ENCODE measurements around the gene SMYD3.

The SMYD3 gene

DNA sequence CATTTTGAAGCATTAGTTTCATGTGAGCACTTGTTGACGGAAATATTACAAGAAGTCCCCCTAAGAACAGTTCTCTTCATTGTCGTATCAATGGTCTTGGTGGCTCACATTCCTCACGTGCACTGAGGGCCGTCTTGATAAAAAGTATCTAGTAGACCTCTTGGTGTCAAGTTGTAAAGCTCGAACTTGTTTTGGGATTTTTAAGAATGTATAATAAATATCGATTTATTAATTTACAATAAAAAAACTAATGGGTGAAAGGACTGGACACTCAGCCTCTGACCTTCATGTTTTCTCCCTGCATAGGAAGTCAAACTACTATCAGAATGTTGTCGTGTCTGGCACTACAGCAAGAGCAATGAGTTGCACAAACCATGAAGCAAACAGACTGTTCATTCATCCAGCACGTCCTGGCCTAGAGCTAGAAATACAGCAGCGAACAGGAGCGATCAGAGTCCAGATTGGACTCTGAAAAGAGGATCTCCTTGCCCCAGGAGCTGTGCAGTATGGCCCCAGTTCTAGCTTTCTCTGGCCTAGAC lies 319.2 kb downstream of the SMYD3 start:
- Mint-ChIP-seq H3K4me3 (no peak overlapping the region), H3K36me3 (ENCODE audit: low read depth) (no peaks in the 10 kb centered on the region), H3K4me1 (ENCODE audit: low read depth) (no peaks in the 10 kb centered on the region), H3K27me3 (no peaks in the 10 kb centered on the region), H3K27ac (no peak overlapping the region), H3K9me3 (no peaks in the 10 kb centered on the region)
- intact Hi-C loops (cut with micrococcal nuclease) = no loop called here

DNA sequence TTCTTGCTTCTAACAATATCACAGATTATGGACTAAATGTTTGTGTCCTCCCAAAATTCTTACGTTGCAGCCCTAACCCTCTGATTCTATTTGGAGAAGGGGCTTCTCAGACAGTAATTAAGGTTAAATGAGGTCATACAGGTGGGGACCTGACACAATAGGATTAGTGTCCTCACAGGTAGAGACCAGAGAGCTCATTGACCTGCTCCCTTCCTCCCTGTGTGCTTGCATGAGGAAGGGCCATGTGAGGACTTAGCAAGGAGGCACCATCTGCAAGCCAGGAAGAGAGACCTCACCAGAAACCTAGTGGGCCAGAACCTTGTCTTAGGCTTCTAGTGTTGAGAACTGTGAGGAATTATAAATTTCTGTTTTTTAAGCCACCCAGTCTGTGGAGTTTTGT lies 322.6 kb downstream of the SMYD3 start:
- no peaks in the 10 kb centered on the region for H3K9me3 Mint-ChIP-seq
- intact Hi-C loops (cut with micrococcal nuclease) = no loop called here
- H3K4me1 Mint-ChIP-seq (ENCODE audit: low read depth) = peaks cover 9% of the 10 kb centered on the region
- H3K4me3 Mint-ChIP-seq = no peak overlapping the region
- H3K27ac Mint-ChIP-seq = no peak overlapping the region
- H3K36me3 Mint-ChIP-seq (ENCODE audit: low read depth) = no peaks in the 10 kb centered on the region
- H3K27me3 Mint-ChIP-seq = no peaks in the 10 kb centered on the region

DNA sequence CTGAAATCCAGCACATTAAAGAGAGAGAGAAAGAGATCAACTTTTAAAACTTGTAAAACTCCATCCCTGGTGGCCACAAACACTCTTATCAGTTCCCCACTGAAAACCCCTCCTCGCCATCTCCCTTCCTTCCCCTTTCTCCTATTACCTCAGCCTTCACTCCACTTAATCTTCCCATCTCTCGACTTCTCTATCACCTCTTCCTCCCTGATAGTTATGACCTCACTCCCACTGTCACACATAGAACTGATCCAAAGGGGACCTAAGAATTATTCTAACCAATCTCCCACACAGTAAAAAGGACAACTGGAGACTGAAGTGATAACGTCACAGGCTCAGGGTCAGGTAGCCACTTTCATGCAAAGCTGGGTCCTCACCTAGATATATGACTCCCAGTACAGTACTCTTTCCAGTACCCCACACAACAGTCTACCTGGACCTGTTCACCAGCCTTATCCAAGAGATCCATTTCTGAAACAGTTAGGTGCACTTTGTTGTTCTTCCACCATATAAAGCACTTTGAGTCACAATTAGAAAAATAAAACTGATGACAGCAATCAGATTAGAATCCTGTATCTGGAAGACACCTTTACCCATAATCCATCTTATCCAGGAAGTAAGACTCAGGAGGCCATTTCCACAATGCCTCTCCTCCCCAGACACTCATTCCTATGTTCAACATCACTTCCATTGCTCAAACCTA lies 324.8 kb downstream of the SMYD3 start:
- H3K4me1 Mint-ChIP-seq (ENCODE audit: low read depth) = peaks cover 19% of the 10 kb centered on the region
- no peaks in the 10 kb centered on the region for H3K9me3 Mint-ChIP-seq
- no peak overlapping the region for H3K4me3 Mint-ChIP-seq
- no peak overlapping the region for H3K27ac Mint-ChIP-seq
- H3K27me3 Mint-ChIP-seq = no peaks in the 10 kb centered on the region
- no peaks in the 10 kb centered on the region for H3K36me3 Mint-ChIP-seq (ENCODE audit: low read depth)
- intact Hi-C loops (cut with micrococcal nuclease) = no loop called here

DNA sequence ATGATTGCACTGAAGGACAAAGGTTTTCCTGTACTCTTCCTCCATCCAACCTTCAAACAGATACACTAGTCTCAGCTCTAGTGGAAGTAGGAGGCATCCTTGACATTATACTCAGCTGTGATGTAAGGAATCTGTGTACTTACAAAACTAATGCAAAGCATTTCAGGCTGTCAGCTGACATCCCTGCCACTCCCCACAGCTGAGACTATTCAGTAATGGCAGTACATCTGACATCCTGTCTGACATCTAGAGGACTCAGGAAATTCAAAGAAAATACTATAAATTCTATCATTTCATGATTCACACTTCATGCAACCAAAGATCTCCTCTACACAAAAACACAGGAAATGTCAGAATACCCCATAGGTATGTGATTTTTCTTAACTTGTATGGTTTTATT lies 325.8 kb downstream of the SMYD3 start:
- intact Hi-C loops (cut with micrococcal nuclease) = no loop called here
- H3K36me3 Mint-ChIP-seq (ENCODE audit: low read depth) = no peaks in the 10 kb centered on the region
- H3K4me3 Mint-ChIP-seq = no peak overlapping the region
- H3K9me3 Mint-ChIP-seq = no peaks in the 10 kb centered on the region
- H3K27ac Mint-ChIP-seq = no peak overlapping the region
- H3K27me3 Mint-ChIP-seq = no peaks in the 10 kb centered on the region
- peaks cover 19% of the 10 kb centered on the region for H3K4me1 Mint-ChIP-seq (ENCODE audit: low read depth)

DNA sequence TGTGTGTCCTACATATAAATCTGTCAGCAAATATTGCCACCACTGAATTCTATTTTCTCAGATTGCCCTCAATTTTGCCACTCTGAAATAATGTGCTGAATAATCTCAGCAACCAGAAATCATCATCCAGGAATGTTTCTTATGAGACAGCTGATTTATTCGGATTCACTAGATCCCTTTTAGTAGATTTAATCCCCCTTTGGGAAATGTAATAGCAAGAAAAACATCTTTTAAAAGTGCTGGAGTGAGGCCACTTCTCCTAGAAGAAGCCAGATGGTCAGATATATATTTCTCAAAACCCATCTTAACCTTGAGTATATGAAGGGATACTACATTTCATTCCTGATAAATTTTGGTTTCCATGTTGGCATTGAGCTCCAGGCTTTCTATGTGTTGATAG lies 327.7 kb downstream of the SMYD3 start:
- Mint-ChIP-seq H3K9me3 (no peaks in the 10 kb centered on the region), H3K4me3 (no peak overlapping the region), H3K36me3 (ENCODE audit: low read depth) (no peaks in the 10 kb centered on the region), H3K27me3 (no peaks in the 10 kb centered on the region), H3K27ac (no peak overlapping the region), H3K4me1 (ENCODE audit: low read depth) (peaks cover 19% of the 10 kb centered on the region)
- intact Hi-C loops (cut with micrococcal nuclease) = no loop called here

DNA sequence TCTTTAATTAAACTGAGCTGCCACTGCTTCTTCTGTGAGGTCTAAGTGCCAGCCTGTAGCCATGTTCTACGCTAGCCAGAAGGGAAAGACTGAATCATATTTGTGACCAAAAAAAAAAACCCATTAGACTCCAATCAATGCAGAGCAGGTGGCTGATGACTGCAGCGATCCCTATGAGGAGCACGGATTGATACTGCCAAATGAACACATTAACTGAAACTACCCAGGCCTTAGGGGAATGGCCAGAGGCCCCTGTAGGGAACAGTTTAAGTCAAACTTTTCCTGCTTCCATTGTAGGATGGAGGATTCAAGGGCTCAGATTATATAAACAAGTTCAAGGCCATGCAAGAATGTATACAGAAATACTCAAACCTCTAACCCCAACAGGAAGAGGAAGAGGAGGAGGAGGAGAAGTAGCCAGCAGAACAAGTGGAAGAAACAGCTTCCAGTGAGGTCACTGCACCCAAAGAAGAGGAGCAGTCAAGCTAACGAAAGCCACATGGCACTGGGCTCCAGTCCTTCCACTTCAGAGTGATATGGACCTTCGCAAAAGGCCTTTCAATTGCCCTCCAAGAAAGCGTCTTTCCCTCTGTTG lies 328.3 kb downstream of the SMYD3 start:
- Mint-ChIP-seq H3K4me3 (no peak overlapping the region), H3K27me3 (no peaks in the 10 kb centered on the region), H3K4me1 (ENCODE audit: low read depth) (peaks cover 19% of the 10 kb centered on the region), H3K27ac (no peak overlapping the region), H3K36me3 (ENCODE audit: low read depth) (no peaks in the 10 kb centered on the region), H3K9me3 (no peaks in the 10 kb centered on the region)
- intact Hi-C loops (cut with micrococcal nuclease) = no loop called here

DNA sequence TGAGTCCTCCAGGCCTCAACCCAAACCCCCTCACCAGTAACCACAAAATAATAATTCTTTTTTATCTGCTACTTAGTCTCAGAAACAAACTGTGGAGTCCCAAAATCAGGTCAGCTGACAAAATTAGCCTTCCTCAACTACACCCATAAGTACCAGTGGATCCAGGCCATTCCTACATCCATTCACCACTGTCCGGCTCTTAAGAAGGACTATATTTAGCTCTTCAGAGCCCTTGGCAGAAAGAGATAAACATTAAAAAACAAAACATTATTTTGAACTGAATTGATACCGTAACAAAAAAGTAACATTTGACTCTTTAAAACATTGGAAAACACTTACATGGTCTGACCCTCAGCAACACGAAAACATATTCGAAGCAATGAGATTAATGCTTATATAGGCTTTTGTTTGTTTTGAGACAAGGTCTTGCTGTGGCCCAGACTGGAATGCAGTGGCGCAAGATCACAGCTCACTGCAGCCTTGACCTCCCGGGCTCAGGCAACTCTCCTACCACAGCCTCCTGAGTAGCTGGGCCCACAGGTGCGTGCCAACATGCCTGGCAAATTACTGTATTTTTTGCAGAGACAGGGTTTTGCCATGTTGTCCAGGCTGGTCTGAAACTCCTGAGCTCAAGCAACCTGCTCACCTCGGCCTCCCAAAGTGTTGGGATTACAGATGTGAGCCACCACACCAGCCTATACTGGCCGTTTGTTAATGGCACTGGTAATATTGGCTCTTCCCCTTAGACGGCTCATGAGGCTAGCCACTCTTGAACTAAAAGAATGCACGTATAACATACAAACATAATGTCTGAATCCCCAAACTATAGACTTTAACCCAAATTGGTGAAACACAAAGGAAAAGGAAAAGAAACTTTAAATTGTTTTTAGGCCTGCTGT lies 330.7 kb downstream of the SMYD3 start:
- Mint-ChIP-seq H3K36me3 (ENCODE audit: low read depth) (no peaks in the 10 kb centered on the region), H3K4me1 (ENCODE audit: low read depth) (peaks cover 9% of the 10 kb centered on the region), H3K27ac (no peak overlapping the region), H3K27me3 (no peaks in the 10 kb centered on the region), H3K9me3 (no peaks in the 10 kb centered on the region), H3K4me3 (no peak overlapping the region)
- intact Hi-C loops (cut with micrococcal nuclease) = no loop called here

DNA sequence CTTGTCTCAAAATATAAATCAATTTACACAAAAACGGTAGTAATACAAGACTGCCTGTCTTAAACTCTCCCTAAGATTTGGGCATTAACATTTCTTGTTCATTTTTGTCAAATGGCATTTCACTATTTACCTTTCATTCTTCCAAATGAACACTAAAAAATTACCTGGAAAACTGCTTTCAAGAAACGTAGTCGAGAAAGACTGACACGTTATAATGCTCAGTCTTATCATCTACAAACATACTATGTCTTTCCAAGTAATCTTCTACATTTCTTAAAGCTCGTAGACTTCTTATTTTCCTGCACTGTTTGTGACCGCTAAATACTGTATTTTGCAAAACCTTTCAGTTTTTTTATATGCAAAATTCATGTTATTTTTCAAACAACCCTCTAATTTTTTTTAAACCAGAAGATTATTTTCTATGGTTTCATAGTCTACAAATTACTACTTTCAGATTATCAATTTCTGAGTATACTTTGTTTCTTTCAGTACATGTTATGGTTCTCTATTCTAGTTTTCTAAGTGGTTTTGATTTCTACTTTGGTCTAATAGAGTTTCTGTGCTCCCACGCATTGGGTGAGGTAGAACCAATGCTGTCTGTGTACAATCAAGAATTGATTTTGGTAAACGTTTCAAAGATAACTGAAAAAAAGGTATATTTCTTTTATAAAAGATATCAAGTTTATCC lies 336.4 kb downstream of the SMYD3 start:
- Mint-ChIP-seq H3K4me1 (ENCODE audit: low read depth) (no peaks in the 10 kb centered on the region), H3K36me3 (ENCODE audit: low read depth) (no peaks in the 10 kb centered on the region), H3K27ac (no peak overlapping the region), H3K27me3 (no peaks in the 10 kb centered on the region), H3K9me3 (no peaks in the 10 kb centered on the region), H3K4me3 (no peak overlapping the region)
- intact Hi-C loops (cut with micrococcal nuclease) = no loop called here

DNA sequence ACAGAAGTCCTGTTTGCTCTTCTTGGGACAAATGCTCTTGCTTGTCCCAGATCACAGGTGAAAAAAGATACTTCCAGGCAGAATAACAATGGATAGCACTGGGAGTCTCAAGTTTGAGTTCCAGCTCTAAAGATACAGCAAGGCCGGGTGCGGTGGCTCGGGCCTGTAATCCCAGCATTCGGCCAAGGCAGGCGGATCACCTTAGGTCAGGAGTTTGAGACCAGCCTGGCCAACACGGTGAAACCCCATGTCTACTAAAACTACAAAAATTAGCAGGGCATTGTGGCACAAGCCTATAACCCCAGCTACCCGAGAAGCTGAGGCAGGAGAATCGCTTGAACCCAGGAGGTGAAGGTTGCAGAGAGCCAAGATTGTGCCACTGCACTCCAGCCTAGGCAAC lies 337.6 kb downstream of the SMYD3 start:
- Mint-ChIP-seq H3K27ac (no peak overlapping the region), H3K9me3 (no peaks in the 10 kb centered on the region), H3K4me3 (no peak overlapping the region), H3K27me3 (no peaks in the 10 kb centered on the region), H3K36me3 (ENCODE audit: low read depth) (no peaks in the 10 kb centered on the region), H3K4me1 (ENCODE audit: low read depth) (peaks cover 10% of the 10 kb centered on the region)
- intact Hi-C loops (cut with micrococcal nuclease) = no loop called here

DNA sequence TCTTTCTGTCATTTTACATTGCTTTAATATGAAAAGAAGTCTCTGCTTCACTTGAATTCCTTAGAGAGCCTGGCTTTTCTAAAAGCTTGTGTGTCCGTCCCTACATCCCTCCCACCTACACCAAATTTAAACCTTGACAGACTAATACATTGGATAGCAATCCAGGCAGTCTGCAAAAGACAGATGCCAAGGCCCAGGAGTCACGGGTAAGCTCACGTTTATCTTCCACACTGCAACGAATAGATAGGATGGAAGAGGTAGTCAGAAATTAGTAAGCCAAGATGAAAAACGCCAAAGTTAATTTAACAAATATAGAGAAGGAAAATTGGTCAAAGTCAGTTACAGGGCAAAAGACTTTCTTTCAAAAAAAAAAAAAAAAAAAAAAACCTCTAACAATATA lies 338.1 kb downstream of the SMYD3 start:
- Mint-ChIP-seq H3K4me3 (no peak overlapping the region), H3K36me3 (ENCODE audit: low read depth) (no peaks in the 10 kb centered on the region), H3K9me3 (no peaks in the 10 kb centered on the region), H3K4me1 (ENCODE audit: low read depth) (peaks cover 12% of the 10 kb centered on the region), H3K27ac (no peak overlapping the region), H3K27me3 (no peaks in the 10 kb centered on the region)
- intact Hi-C loops (cut with micrococcal nuclease) = no loop called here

DNA sequence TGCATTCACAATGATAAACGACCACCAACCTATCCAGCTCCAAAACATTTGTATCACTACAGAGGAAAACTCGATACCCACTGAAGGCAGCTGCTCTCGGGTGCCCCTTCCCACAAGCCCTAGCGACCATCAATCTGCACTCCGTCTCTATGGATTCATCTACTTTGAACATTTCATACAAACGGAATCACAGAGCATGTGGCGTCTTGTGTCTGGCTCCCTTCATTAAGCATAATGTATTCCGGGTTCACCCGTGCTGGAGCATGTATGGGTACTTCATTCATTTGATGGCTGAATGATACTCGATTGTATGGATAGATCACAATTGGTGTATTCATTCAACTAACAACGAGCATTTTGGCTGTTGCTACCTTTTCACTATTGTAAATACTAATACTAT lies 340.2 kb downstream of the SMYD3 start:
- Mint-ChIP-seq H3K27ac (no peak overlapping the region), H3K36me3 (ENCODE audit: low read depth) (no peaks in the 10 kb centered on the region), H3K27me3 (no peaks in the 10 kb centered on the region), H3K4me3 (no peak overlapping the region), H3K9me3 (no peaks in the 10 kb centered on the region), H3K4me1 (ENCODE audit: low read depth) (peaks cover 12% of the 10 kb centered on the region)
- intact Hi-C loops (cut with micrococcal nuclease) = no loop called here

DNA sequence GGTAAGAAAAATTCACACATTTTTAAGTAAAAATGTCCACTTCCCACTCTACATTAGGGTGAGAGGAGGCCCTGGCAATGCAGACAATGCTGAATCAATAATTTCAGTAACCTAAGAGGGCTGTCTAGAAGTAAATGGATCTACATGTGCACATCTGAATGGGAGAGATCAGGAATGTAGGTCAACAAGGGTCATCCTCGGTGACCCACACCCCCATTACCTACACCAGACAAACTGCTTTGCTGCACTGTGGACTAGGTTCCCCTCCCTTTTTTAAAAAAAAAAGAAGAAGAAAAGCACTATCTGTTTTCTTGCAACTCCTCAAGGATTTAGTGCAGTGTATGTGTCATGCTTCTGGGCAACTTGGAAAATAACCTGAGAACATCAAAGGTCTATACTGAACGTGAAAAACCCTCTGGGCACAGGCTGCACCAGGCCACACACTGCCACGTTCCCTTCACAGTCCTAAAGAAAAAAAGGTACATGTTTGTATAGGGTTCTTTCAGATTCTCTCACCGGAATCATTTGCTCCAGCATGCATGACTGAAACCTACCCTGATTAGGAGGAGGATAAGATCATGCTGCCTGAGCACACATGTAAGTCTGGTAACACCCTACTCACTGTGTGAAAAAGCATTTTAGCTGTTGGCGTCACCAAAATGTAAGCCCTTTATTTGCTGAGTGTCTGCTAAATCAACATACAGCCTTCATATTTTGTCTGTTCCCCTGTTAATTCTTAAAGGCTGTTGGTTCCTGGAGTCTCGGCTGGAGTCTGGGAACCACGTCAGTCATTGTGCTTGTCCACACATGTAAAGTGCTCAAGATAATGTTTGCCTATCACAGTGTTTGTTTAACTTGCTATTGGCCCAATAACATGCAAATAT lies 341.0 kb downstream of the SMYD3 start:
- Mint-ChIP-seq H3K9me3 (no peaks in the 10 kb centered on the region), H3K4me3 (no peak overlapping the region), H3K27ac (no peak overlapping the region), H3K4me1 (ENCODE audit: low read depth) (peaks cover 14% of the 10 kb centered on the region), H3K36me3 (ENCODE audit: low read depth) (no peaks in the 10 kb centered on the region), H3K27me3 (no peaks in the 10 kb centered on the region)
- intact Hi-C loops (cut with micrococcal nuclease) = no loop called here

DNA sequence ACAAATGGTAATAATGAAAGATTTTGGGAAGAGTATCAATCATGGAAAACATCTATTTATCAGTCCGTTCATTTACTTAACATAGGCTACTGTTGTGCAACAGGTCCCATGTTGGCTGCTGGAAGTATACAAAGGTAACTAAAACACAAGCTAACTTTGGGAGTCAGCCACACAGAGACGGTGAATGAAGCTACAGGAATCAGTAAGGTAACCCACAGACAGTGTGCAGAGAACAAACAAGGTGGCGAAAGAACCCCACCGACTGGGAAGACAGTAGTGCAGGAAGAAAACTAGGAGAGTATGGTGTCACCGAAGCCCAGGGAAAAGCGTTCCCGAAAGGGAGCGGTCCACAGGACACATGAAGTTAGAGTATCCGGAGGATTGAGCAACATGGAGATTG lies 342.3 kb downstream of the SMYD3 start:
- Mint-ChIP-seq H3K36me3 (ENCODE audit: low read depth) (no peaks in the 10 kb centered on the region), H3K9me3 (no peaks in the 10 kb centered on the region), H3K27ac (peak overlapping the region; percentile 1), H3K4me1 (ENCODE audit: low read depth) (peaks cover 27% of the 10 kb centered on the region), H3K4me3 (no peak overlapping the region), H3K27me3 (no peaks in the 10 kb centered on the region)
- intact Hi-C loops (cut with micrococcal nuclease) = no loop called here

Data from dendritic cell treated with granulocyte-macrophage colony-stimulating factor and Interleukin-4, amounts not matched to agents 40 ng/mL and 50 ng/mL, for 4 days (primary cell).